Smooth muscle cell of the brain vasculature (primary cell): Measurements from ENCODE around the gene EXOC3L4.

ENCODE experiments used
- DNase-seq: peaks from one replicate; pipeline ENCODE4 v3.0.0-alpha.2; 2012; ENCODE audit warnings: low read depth, low spot score

EXOC3L4 gene

DNA sequence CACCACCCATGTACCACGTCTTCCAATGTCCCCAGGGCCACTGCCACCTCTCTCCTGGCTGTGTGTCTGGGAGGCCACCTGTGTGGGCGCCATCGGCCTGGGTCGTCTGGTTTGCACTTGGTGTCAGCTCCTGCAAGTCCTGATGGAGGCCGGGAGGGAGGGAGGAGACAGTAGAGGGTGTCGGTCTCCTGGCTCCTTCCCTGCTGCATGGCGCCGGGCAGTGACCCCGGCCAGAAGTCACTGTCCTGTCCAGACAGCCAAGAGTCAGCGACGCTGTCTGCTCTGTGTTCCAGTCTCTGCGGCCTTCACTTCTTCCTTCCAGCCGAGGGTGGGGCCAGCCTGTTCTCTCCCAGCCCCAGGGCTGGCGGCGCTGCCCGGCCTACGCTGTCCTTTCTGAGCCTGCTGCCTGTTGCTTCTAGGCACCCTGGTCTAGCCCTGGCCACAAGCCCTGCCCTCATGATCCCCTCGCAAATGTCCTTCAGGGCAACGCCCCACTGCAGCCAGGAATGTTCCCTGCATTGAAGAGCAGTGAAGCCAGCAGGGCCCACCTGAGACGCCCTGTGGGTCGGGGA is 23.5 kb upstream of the EXOC3L4 start:
- no peak for DNase-seq

DNA sequence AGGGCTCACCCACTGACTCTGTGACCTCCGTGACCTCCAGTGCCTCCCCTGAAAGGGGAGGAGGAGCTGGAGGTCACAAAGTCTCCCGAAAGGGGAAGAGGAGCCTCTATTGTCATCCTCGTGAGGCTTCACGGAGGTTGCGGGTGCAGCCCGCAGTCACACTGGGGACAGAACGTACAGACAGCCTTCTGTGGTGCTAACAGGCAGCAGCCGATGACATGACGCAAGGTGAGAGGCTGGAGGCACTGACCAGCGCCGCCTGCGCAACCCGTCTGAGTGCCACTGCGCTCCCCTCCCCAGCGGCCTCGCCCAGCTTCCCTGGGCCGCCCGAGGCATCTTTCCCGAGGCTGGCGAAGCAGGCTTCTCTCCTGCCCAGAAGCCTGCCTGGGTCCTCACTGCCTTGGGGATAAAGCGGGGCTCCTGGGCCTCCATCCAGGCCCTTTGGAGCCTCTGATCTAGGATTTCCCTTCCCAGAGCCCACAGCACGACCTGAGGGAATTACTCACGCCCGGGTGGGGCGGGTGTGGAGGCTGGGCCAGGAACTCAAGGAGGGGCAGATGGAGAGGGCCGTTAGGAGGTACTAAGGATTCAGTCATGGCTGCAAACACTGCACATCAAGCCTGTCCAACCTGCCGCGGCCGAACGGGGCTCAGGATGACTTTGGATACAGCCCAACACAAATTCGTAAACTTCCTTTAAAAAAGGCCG is 22.8 kb upstream of the EXOC3L4 start:
- DNase-seq, result no peak

GRCh38 chr14:103072595-103073366 is 21.7 kb upstream of the EXOC3L4 start:
- DNase-seq, result no peak

GRCh38 chr14:103073367-103073875 is 21.1 kb upstream of the EXOC3L4 start:
- no peak for DNase-seq

GRCh38 chr14:103073876-103074728 is 20.4 kb upstream of the EXOC3L4 start:
- no peak for DNase-seq

DNA sequence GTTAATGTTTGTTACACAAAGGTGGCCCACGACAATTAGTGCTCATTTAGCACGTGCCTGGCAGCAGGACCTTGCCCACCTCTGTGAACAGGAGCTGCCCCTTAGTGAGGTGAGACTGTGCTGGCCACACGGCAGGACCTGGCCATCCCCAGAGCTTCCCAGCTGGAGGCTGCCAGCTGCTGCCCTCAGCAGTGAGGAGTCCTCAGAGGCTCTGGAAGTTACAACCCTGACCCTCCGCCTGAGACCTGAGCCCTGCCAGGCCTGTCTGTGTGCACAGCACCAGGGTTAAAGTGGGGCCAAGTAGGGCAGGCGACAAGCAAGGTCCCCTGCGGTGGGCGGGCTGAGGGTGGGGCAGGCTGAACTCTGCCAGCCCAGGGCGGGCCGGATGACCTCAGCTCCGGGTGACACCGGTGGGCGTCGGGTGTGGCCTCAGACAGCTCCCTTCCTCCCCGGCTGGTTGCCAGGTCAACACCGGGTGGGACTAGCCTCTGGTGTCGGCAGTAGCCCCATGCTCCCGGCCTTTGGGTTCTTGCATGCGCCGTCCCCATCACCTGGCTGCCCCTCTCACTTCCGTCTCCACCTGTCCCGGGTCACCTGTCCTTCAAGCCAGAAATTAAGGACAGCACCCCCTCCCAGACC is 19.7 kb upstream of the EXOC3L4 start:
- DNase-seq, result no peak

GRCh38 chr14:103078420-103078749 is 16.1 kb upstream of the EXOC3L4 start:
- peak; percentile 59 for DNase-seq

DNA sequence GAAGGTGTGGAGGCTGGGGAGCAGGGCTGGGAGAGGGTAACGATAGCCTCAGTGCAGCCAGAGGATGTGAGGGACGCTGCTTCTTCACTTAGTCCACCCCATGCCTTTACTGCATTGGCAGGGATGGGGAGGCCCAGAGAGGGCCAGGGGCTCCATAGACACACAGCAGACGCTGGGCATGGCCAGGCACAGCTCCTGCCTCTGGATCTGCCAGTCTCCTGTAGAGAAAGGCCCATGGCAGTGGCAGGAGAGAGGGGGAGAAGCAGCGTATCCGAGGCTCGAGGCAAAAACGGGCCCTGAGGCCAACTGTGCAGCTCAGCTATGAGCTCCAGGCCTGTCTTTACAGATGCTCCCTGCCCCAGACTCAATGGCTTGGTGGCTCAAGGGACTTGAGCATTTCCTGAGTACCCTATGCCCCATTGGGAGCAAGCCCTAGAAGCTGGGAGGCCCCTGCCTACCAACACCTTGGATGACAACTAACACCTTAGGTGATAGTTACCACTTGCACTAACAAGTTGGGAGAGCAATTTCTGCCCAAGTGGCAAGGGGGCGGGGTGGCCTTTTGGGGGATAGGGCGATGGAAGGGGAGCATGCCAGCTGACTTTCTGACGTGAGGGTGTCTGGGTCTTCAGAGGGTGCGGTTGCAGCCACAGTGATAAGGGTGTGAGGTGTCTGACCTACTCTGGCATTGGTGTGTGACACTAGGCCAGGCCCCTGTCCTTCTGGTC is 15.5 kb upstream of the EXOC3L4 start:
- DNase-seq, result no peak

- DNase-seq, result no peak
Observed at GRCh38 chr14:103081951-103082350, 12.6 kb upstream of the EXOC3L4 start.

DNA sequence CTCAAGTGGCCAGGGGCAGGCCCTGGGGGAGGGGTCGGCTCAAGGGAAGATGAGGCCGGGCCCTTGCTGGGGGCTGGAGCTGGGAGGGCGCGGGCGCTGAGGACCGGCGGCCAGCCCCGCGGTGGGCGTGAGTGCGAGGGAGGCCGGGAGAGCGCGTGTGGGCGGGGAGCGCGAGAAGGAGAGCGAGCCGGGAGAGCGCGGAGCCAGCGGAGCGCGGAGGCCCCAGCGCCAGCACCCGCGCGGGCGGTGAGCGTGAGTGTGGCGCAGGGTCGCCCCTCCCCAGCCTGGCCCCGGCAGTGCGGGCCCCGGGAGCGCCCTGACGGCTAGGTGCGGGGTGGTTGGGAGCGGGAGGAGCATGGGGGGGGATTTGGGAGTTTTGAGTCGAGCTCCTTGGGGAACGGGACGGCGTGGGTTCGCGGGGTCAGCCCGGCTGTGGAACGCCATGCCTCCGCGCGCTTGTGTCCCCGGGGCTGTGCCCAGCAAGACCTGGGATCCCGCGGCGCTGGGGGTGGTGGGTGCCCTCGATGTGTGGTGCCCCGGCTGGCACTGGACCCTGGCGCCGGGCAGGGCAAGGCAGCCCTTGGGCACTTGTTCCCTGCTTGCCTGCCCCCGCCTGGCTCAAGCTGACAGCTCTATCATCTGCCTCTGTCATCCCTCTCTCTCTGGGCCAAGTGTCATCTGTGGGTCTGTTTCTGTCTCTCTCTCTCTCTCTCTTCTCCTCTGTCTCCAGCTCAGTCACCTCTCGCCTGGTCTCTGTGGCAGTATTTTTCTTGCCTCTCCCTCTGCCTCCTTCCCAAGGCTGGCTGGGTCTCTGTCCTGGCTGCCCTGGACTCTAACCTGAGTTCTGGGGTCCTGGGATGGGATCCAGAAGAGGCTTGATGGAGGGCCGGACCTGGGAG is 10.3 kb upstream of the EXOC3L4 start, which contains the start of gene LBHD2:
TSS of gene LBHD2 (plus strand) at position 190 of the 899 bp plus-strand sequence. CDS start 1,803 bp downstream, outside the sequence.
- no peak for DNase-seq

DNA sequence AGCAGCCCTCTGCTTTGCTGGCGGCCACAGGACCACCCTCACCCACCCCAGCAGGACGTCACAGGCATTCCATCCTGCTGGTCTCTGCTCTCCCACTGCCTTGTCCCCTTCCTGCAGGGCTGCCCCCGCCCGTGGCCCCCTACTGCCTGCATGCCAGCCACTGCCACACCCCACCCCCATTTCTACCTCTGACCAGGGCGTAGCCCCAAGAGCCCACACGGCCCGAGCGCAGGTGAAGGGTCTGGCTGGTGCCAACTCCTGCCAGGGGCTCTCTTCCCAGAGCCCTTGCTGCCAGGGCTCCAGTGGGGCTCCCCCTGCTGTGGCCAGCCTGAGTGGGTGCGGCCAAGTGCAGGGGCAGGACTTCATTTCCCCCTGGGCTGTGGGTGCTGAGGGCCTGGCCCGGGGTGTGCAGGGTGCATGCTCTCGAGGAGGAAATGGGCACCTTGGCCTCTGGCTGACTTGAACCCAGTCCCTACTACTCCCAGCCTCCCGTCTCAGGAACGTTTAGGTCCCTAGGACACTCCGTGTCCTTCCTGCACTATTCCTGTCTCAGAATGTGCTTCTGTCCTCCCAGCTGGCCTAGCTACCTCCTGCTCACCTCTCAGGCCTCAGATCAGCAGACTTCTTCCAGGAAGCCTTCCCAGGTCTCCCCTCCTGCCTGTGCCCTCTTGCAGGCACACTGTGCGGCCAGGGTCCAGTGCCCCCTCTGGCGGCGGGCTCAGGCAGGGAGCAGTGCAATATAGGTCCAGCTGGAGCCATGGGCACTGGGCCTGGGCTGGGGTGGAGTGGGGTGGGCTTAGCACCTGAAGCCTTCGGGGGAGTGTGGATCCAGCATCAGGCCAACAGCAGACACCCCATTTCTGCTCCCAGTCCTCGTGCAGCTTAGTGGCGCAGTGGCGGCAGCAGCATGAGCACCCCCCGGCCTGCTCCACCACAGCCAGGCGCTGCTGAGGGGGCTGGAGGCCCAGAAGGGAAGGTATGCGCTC is 9.1 kb upstream of the EXOC3L4 start:
- DNase-seq, result no peak

DNA sequence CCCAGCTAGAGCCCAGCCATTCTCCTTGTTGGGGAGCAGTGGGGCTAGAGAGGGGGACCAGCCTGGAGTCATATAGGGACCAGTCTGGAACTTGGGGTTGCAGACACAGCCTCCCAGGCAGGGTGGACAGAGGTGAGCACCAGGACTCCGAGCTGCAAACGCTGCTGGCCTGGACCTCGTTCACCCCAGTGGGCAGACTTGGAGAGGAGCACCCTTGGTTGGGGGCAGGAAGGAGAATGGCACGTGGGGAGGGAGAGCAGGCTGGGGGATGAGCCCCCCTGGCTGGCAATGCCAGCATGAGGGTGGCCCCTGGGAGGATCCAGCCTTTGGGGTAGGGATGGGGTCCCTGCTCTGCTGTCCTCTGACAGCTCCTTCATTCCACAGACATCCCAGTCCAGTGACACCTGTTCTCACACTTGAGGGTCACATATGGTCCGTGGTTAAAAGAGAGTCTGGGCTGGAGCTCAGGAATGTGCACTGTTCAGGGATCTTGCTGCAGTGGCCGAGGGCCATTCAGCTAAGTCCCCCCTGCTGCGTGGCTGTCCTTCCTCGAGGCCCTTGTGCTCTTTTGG is 7.7 kb upstream of the EXOC3L4 start:
- no peak for DNase-seq

DNA sequence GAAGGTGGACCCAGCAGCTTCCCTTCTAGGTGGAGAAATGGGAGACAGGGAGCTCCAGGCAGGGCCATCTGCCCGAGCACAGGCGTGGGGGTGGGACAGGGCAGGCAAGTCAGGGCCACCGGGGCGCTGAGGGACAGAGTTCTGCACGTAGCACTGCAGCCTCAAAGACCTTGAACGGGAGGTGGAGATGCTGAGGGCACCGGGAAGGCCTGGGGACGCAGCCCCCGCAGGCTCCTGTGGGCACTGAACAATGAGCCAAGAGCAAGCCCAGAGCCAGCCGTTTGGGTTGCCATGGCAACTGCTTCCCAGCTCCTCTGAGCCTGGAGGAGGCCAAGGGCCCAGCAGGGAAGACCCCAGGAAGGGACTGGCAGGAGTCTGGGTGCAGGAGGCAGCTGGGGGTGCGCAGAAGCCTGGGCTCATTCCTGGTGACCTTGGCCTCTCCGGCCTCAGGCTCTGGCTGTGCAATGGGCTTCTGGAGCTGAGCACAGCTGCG is 7.1 kb upstream of the EXOC3L4 start:
- DNase-seq, result no peak

GRCh38 chr14:103088921-103089320 is 5.6 kb upstream of the EXOC3L4 start:
- no peak for DNase-seq

GRCh38 chr14:103089386-103090335 is 4.9 kb upstream of the EXOC3L4 start:
- DNase-seq, result no peak

GRCh38 chr14:103090481-103091020 is 4.0 kb upstream of the EXOC3L4 start:
- no peak for DNase-seq
